ENCODE results near the gene SYT4.

- TF ChIP-seq, protein P1, sequence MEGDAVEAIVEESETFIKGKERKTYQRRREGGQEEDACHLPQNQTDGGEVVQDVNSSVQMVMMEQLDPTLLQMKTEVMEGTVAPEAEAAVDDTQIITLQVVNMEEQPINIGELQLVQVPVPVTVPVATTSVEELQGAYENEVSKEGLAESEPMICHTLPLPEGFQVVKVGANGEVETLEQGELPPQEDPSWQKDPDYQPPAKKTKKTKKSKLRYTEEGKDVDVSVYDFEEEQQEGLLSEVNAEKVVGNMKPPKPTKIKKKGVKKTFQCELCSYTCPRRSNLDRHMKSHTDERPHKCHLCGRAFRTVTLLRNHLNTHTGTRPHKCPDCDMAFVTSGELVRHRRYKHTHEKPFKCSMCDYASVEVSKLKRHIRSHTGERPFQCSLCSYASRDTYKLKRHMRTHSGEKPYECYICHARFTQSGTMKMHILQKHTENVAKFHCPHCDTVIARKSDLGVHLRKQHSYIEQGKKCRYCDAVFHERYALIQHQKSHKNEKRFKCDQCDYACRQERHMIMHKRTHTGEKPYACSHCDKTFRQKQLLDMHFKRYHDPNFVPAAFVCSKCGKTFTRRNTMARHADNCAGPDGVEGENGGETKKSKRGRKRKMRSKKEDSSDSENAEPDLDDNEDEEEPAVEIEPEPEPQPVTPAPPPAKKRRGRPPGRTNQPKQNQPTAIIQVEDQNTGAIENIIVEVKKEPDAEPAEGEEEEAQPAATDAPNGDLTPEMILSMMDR (IDR thresholded peaks at IDR 0.05; ENCODE audit: control extremely low read depth in 1 of 3, insufficient read depth in 1 of 3, low read depth in 1 of 3, low read length in 3 of 3), result no peak
- TF ChIP-seq TAF1 (IDR thresholded peaks at IDR 0.05; ENCODE audit: low read depth, low read length) (no peak), POLR2A (IDR thresholded peaks at IDR 0.05; ENCODE audit: control extremely low read depth in 1 of 2, low read depth in 2 of 2, low read length in 2 of 2) (no peak)
Measured at GRCh38 chr18:43248610-43249249, 28.6 kb downstream of the SYT4 start.

Measured in H1 (cell line).